Embryonic facial prominence (tissue), 1 donor: ENCODE measurements around the gene PLA1A.
"Not testable (repeated sequence)": the region's sequence is repeated elsewhere in the genome, so short reads cannot be mapped to it uniquely, and the experiment has no call there.

ENCODE experiments used
- DNase-seq: peaks from one replicate; pipeline ENCODE4 v3.0.0-alpha.2; 2016; ENCODE audit errors: extremely low spot score

The PLA1A gene

DNA sequence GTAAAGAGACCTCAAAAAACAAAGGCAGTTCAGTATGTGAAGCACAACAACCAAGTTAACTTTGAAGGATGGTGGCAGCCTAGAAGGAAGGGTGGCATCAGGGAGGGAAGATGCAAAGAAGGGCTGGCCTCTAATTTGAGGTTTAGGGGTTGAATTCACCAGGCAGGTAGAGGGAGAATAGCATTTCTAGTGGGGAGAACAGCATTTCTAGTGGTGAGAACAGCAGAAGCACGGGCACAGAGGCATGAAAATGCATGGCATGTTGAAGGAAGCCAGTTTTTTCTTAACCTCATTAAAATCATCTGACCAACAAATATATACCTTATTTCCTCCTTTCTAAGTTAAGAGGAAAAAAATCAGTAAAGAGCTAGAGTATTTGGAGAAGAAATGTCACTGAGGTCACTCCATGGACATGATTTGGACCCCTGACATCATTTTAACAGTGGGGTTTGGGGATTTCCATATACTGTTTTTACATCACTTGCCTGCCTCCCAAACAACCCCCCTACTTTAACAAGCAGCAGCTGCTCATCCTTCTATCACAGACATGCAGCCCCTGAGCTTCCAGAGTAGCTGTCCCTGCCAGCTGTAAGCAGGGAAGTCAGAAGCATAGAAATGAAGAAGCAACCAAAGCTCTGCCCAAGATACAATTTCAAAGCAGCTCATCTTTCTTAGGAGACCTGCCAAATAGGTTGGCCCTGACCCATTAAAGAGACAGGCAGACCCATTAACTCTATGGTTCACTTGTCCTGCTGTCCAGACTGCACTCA, 65.1 kb downstream of the PLA1A start:
- DNase-seq: no peak

DNA sequence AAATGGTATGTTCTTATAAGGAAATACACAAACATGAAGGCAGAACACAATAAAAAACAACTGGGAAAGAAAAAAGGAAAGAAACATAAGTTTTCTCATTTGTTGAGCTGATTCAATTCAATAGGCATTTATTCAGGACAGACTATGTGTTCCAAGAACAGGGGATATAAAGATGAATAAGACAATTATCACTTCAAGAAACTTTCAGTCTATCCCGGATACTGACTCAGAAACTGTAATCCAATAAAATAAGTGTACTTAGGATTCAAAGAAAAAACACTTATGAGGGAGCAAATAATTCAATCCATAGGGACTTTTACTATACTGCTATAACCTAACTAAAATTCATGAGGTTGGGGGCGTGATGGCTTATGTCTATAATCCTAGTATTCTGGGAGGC, 66.2 kb downstream of the PLA1A start:
- no peak for DNase-seq

DNA sequence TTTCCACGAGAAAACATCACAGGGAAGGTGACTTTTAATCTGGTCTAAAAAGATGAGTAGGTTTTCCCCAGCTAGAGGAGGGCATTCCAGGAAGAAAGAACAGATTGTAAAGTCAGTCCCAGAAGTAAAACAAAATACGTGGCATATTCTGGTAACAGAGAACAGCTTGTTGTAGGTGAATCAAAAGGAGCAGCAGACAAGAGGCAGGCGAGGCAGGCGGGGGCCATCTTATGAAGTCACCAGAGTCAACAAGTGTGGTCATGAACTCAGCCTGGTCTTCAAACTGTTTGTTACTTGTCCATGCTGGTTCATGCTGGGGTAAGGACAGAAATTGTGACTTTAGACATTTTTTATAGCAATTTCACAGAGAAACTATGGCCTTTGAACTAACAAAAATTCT, 66.7 kb downstream of the PLA1A start:
- DNase-seq: no peak

DNA sequence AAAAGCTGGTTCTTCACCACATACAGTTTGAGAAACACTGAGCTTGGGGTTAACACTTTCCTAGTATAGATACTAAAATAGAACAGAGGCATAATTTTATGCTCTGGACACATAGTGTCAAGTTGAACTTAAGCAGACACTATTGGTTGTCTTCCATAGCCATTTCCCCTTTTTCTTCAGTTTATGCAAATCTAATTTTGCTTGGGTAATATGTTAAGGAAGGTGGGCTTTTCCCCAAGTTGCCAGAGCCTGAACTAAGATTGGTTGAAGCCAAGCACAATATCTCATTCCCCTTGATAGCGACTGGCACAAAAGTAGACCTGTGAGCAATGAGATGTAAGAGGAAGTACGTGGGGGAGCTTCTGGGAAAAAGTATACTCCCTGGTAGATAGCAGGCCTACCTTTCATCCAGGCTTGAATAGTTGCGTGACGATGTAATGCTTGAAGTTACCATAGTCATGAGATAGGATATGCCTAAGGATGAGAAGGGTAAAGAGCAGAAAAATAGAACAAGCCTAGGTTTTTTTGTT, 67.2 kb downstream of the PLA1A start:
- DNase-seq: no peak

DNA sequence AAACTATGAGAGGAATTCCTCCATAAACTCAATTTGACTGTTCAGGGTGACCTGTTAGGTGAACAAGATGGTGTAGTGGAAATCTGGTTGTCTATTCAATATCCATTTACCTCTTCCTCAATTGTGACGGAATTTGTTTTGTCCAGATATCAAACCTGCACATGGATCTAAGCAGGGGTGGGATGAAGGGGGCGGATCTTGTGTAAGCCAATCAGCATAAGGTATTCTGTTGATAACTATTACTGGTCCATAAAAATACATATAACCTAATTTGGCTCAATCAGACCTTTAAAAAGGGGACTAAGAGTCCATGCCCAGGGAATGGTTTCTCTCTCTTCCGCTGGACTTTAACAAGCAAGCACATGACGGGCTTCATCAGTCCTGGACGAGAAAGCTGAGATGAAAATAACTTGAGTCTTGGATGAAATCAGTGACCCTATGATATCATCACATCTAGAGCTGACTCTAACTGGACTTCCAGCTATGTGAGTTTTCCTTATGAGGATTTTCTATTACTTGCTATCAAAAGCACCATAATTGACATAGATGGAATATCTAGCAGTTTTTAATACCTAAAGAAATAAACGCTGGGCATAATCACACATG, 68.4 kb downstream of the PLA1A start:
- no peak for DNase-seq

DNA sequence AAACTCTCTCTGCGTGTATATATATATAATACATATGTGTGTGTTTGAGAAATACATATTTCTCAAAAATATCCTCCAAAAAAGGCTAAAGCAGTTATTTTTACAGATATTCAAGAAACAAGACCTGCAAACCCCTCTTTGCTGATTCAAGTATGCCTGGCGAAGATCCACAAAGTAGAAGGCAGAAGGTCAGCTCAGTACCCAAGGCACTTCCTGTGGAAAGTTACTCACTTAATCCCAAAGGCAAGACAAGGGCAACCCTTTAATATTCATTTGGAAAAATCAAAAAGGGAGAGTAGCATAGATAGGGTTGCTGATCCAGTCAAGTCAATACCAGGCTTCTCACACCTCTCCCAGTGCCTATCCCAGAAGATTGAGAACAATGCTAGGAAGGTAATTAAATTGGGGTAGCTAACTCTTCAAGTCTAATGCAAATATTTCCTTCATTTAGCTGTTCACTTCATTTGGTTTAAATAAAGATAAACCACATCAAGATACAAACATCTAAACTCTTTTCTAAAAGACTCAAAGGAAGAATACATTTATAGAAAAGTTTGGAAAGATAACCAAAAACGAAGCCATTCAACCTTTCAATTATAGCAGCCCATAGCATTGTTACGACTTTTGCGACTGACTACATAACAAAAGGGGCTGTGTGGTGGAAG, 72.4 kb downstream of the PLA1A start:
- DNase-seq: no peak

DNA sequence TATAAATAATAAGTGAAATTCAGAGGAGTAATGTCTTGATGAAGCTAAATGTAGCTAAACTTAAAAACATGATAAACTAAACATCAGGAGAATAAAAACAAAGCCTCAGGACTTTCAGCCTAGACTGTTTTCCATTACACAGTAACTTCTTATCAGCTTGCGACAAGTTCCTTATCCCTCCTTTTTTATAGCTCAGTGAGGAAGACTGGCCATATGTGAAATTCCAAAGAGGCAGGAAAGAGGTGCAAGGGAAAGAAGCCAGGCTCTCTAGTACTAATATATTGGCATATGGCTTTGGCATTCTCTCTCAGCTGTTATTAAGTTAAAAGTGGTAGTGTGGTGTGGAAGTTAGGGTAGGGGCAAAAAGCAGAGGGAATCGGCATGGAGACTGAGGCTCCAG, 75.1 kb downstream of the PLA1A start:
- no peak for DNase-seq

DNA sequence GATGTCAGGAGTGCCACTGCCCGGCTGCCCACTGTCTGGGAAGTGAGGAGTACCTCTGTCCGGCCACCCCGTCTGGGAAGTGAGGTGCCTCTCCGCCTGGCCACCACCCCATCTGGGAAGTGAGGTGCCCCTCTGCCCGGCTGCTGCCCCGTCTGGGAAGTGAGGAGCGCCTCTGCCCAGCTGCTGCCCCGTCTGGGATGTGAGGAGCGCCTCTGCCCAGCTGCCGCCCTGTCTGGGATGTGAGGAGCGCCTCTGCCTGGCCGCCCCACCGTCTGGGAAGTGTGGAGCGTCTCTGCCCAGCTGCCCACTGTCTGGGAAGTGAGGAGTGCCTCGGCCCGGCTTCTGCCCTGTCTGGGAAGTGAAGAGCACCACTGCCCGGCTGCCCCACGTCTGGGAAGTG, 76.2 kb downstream of the PLA1A start:
- no peak for DNase-seq

DNA sequence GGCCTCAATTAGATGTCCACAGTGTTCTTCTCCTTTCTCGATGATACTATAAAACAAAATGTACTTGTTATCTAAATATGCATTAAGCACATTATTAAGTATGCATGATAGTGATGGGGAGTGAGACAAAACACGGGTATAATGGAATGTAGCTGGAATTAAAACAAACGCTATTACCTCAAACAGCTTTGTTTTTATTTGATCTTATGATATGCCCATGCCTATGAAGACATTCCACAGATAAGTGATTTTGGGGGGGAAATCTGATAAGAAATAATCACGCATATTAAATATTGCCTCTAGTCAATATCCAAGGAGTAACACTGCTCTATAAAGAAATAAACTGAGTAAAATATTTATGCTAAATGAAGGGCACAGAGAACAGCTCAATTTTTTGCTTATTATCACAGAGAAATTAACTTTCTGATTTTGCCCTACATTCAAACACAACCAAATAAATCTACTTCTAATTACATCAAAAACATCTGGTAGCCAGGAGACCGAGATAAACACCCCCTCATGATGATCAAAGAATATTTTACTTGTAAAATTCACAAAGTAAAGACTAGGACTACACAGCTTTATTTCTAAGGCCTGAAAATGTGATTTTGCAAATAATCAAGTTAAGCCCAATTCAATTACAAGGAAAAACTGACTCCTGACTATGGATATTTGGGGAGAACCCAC, 77.6 kb downstream of the PLA1A start:
- DNase-seq: no peak

DNA sequence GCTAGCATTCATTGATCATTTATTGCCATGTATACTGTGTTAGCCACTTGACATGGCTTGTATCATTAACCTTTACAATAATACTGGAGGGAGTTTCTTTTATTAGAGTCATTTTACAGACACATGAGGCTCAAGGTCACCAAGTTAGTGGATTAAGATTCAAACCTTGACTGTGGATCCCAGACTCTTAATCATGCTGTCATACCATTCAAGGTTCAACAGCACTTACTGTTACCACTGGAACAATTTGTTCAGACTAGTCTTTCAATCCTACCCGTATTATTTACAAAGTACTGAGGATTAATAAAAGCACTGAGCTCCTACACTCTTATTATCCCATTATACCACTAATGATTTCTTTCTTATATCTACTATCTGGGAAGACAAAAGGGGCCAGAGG, 78.3 kb downstream of the PLA1A start:
- DNase-seq: no peak

DNA sequence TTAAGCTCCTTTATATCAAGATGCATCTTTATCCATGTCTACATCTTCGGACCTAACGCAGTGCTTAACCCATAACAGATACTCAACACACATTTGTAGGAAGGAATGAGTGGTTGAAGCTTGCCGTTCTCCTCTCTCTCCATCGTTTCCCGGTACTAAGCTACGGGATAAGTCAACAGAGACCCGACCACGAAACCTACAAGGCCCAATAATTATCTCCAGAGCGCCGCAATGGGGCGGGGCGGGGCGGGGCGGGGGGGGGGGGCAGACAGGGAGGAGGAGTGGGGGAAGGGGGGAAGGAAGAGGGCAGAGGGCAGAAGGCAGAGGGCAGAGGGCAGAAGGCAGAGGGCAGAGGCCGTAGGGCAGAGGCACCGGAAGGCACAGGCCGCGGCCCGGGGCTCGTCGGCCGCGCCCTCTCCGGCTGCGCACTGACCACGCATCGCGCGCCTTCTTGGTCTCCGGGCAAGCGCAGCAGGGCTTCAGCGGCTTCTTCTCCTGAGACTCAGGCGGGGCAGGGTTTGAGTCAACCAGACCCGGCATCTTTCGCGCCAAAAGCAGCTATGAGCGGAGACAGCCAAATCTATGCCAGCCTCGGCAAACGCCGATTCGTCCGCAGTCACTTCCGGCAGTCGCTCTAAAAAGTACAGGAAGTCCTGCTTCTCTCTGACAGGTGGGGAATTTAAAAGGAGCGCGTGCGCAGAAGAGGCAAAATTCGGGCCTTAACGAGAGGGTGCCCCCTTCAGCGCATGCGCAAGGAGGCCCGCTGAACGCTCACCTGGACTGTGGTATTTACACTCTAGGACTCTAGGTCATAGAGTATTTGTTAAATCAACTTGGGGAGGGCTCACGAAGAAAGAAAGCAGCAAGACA, 79.3 kb downstream of the PLA1A start, which contains the start of gene COX17:
COX17 (minus strand) TSS at position 636 of the 870 bp plus-strand sequence; CDS start at position 540, 96 bp downstream.
- peak; percentile 96 for DNase-seq

DNA sequence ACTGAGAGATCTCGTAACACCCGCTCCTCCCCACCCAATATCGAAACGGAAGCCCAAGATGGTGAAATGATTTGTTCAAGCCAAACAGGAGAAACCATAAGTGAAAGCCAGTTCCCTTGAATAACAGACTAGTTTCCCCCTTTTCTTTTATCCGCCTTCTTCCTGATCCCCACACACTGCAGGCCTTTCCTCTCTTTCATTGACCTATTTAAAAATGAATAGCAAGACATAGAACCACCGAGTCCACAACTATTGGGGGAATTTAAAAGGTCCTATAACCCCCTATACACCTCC, 79.9 kb downstream of the PLA1A start:
- no peak for DNase-seq

DNA sequence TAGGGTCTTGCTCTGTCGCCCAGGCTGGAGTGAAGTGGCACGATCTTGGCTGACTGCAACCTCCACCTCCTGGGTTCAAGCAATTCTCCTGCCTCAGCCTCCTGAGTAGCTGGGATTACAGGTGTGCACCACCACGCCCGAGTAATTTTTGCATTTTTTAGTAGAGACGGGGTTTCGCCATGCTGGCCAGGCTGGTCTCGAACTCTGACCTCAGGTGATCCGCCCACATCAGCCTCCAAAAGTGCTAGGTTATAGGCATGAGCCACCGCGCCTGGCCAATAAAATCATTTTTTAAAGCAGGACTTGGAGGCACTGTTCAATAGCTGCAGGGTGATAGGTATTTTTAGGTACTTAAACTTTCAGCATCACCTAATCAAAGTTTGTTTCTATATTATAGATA, 80.5 kb downstream of the PLA1A start:
- not testable (repeated sequence) for DNase-seq
